Activated B cell treated with CpG ODN at 0.5 μM for 24 hours (primary cell): ENCODE results near the gene DOK7. TPM values are rescaled to one million over a fixed set of nuclear protein-coding genes. Genes with fewer than 3 reads are reported as not detected.
"Not testable (repeated sequence)": the region's sequence is repeated elsewhere in the genome, so short reads cannot be mapped to it uniquely, and the experiment has no call there.

Source experiments
- ATAC-seq: fragments of 200-7000 bp; cut with Tn5 transposase; one replicate; pipeline ENCODE4 v1.10.0; 2021; ENCODE audit warnings: low read depth, mild to moderate bottlenecking, moderate library complexity
- CTCF ChIA-PET: fragments of 350-600 bp; sonication (Branson Sonifier 250); formaldehyde crosslinking; loops from one replicate; lab custom pipeline; 2021; ENCODE audit warnings: antibody characterized with exemption; lab: Charles Lee
- POLR2A ChIA-PET: fragments of 350-600 bp; sonication (Branson Sonifier 250); formaldehyde crosslinking; loops from one replicate; lab custom pipeline; 2021; ENCODE audit warnings: antibody characterized with exemption; lab: Charles Lee
- DNase-seq: peaks from one replicate; pipeline ENCODE4 v3.0.0; 2022
- H3K27ac Mint-ChIP-seq: one replicate; pipeline ENCODE4 v1.8.0; 2020; ENCODE audit warnings: mixed read lengths
- H3K27me3 Mint-ChIP-seq: one replicate; pipeline ENCODE4 v1.8.0; 2021; ENCODE audit warnings: mixed read lengths
- H3K36me3 Mint-ChIP-seq: one replicate; pipeline ENCODE4 v1.8.0; 2021; ENCODE audit warnings: low read depth, mixed read lengths
- H3K4me1 Mint-ChIP-seq: one replicate; pipeline ENCODE4 v1.8.0; 2021; ENCODE audit warnings: mixed read lengths
- H3K4me3 Mint-ChIP-seq: one replicate; pipeline ENCODE4 v1.8.0; 2020; ENCODE audit warnings: mild to moderate bottlenecking, mixed read lengths
- H3K9me3 Mint-ChIP-seq: one replicate; pipeline ENCODE4 v1.8.0; 2020; ENCODE audit warnings: mixed read lengths
- CTCF ChIP-seq: fragments of 200-600 bp; IDR thresholded peaks from one replicate; pipeline ENCODE4 v1.8.0; 2022; ENCODE audit warnings: antibody characterized with exemption, mild to moderate bottlenecking
- intact Hi-C: fragments of 100-400 bp; cut with micrococcal nuclease; formaldehyde crosslinking; loops from one replicate; pipeline ENCODE4 v1.15.1; 2024
- total RNA-seq: library from RNA; stranded (reverse); gene quantifications from 2 replicates; pipeline ENCODE4 v1.2.3, GENCODE V29; 2022

DOK7 gene
- total RNA-seq, 1 donor from 2014 or later, result 2.7 TPM

GRCh38 chr4:3531318-3531878 lies 68.3 kb downstream of the DOK7 start:
- Mint-ChIP-seq H3K27ac (peak overlapping the region; percentile 43), H3K9me3 (no peaks in the 10 kb centered on the region), H3K4me3 (peak overlapping the region; percentile 99), H3K36me3 (peaks cover 22% of the 10 kb centered on the region), H3K27me3 (no peaks in the 10 kb centered on the region), H3K4me1 (peaks cover 46% of the 10 kb centered on the region)
- intact Hi-C loops, result loop anchor here (5.0 kb wide), 1 partner anchor 716 kb away; the partner anchor contains the start of gene TMEM128
- ATAC-seq (no peak), DNase-seq (no peak)
- no peak for TF ChIP-seq CTCF
- CTCF ChIA-PET, result no interaction called here
- POLR2A ChIA-PET, result no interaction called here

- intact Hi-C loops, result loop anchor here (1.0 to 5.0 kb wide), 4 partner anchors 47 to 715 kb away; partner anchors contain the start of gene TMEM128
- POLR2A ChIA-PET, result no interaction called here
- H3K9me3 Mint-ChIP-seq, result no peaks in the 10 kb centered on the region
Measured at GRCh38 chr4:3531879-3532750, 69.0 kb downstream of the DOK7 start, which contains the start of gene LRPAP1. Gene LRPAP1, minus strand, starts transcription at chr4:3532422. Its CDS starts 10 bp downstream, at chr4:3532412.

GRCh38 chr4:3532751-3533422 lies 69.8 kb downstream of the DOK7 start:
- Mint-ChIP-seq H3K4me3 (peak overlapping the region; percentile 99), H3K36me3 (peaks cover 19% of the 10 kb centered on the region)
- ATAC-seq, result no peak

More at GRCh38 chr4:3531879-3532750, 69.0 kb downstream of the DOK7 start, which contains the start of gene LRPAP1:
- Mint-ChIP-seq H3K36me3 (peaks cover 19% of the 10 kb centered on the region), H3K4me3 (peak within 1 kb of the TSS; percentile 99), H3K4me1 (peaks cover 42% of the 10 kb centered on the region), H3K27me3 (no peaks in the 10 kb centered on the region), H3K27ac (peak within 1 kb of the TSS; percentile 94)
- CTCF ChIA-PET, result no interaction called here
- peak; percentile 89 for ATAC-seq
- TF ChIP-seq CTCF, result no peak
- DNase-seq, result peak; percentile 91

GRCh38 chr4:3533423-3533820 lies 70.3 kb downstream of the DOK7 start:
- Mint-ChIP-seq H3K4me1 (peaks cover 36% of the 10 kb centered on the region), H3K27me3 (no peaks in the 10 kb centered on the region), H3K4me3 (peak overlapping the region; percentile 99), H3K27ac (no peak overlapping the region), H3K36me3 (peaks cover 15% of the 10 kb centered on the region), H3K9me3 (no peaks in the 10 kb centered on the region)
- POLR2A ChIA-PET, result no interaction called here
- CTCF ChIA-PET, result no interaction called here
- DNase-seq (no peak), ATAC-seq (no peak)
- intact Hi-C loops, result loop anchor here (2.0 to 5.0 kb wide), 3 partner anchors 145 to 714 kb away; partner anchors contain the start of gene TMEM128
- TF ChIP-seq CTCF, result no peak

More at GRCh38 chr4:3532751-3533422, 69.8 kb downstream of the DOK7 start:
- TF ChIP-seq CTCF, result no peak
- peaks cover 39% of the 10 kb centered on the region for H3K4me1 Mint-ChIP-seq
- no peak for DNase-seq
- ChIA-PET POLR2A (no interaction called here), CTCF (no interaction called here)
- peak overlapping the region; percentile 94 for H3K27ac Mint-ChIP-seq
- no peaks in the 10 kb centered on the region for H3K9me3 Mint-ChIP-seq
- H3K27me3 Mint-ChIP-seq, result no peaks in the 10 kb centered on the region
- intact Hi-C loops, result loop anchor here (1.0 to 5.0 kb wide), 4 partner anchors 48 to 714 kb away; partner anchors contain the start of gene TMEM128

GRCh38 chr4:3535812-3536211 lies 72.7 kb downstream of the DOK7 start:
- CTCF ChIA-PET, H3K9me3 Mint-ChIP-seq, H3K27ac Mint-ChIP-seq, POLR2A ChIA-PET, H3K27me3 Mint-ChIP-seq, DNase-seq, intact Hi-C loops, H3K4me3 Mint-ChIP-seq, ATAC-seq, H3K36me3 Mint-ChIP-seq: not testable (repeated sequence)
- peaks cover 19% of the 10 kb centered on the region for H3K4me1 Mint-ChIP-seq

- ATAC-seq, DNase-seq, H3K27me3 Mint-ChIP-seq, H3K9me3 Mint-ChIP-seq, H3K27ac Mint-ChIP-seq, H3K36me3 Mint-ChIP-seq, H3K4me1 Mint-ChIP-seq, CTCF ChIA-PET, H3K4me3 Mint-ChIP-seq, POLR2A ChIA-PET, intact Hi-C loops: not testable (repeated sequence)
Measured at GRCh38 chr4:3538906-3539305, 75.8 kb downstream of the DOK7 start.

- H3K27me3 Mint-ChIP-seq, H3K27ac Mint-ChIP-seq, intact Hi-C loops, CTCF ChIA-PET, H3K9me3 Mint-ChIP-seq, H3K4me1 Mint-ChIP-seq, H3K36me3 Mint-ChIP-seq, H3K4me3 Mint-ChIP-seq, DNase-seq, POLR2A ChIA-PET, ATAC-seq: not testable (repeated sequence)
Measured at GRCh38 chr4:3543415-3543814, 80.3 kb downstream of the DOK7 start.
